GM12878 (cell line): Measurements from ENCODE around the gene SCNN1A.

ENCODE experiments used
- CTCF ChIP-seq, 3 experiments: IDR thresholded peaks in 2 of 3; conservative IDR thresholded peaks in 1 of 3; 2 replicates each; pipeline ENCODE4 v1.5.1; 2011; ENCODE audit warnings: low read depth in 3 of 3, low read length in 3 of 3, mild to moderate bottlenecking in 3 of 3, control low read depth in 2 of 3, moderate library complexity in 2 of 3, inconsistent platforms in 1 of 3, mixed read lengths in 1 of 3; ENCODE audit not compliant: control insufficient read depth in 2 of 3, insufficient read depth in 1 of 3; ENCODE audit errors: extremely low read depth in 1 of 3
- ETV6 ChIP-seq, 2 experiments: fragments of 450-650 bp in 1 of 2; IDR thresholded peaks in 1 of 2; conservative IDR thresholded peaks in 1 of 2; 2 replicates each; pipeline ENCODE4 v1.6.1; 2014; ENCODE audit warnings: antibody characterized with exemption in 1 of 2, borderline replicate concordance in 1 of 2, low read depth in 1 of 2, mild to moderate bottlenecking in 1 of 2, moderate library complexity in 1 of 2
- KDM1A ChIP-seq: fragments of 200-600 bp; sonication (generic); IDR thresholded peaks from 2 replicates; pipeline ENCODE4 v1.6.1; 2016; ENCODE audit warnings: borderline replicate concordance
- MTA2 ChIP-seq: fragments of 450-650 bp; IDR thresholded peaks from 2 replicates; pipeline ENCODE4 v1.6.1; 2016; ENCODE audit warnings: low read depth, mild to moderate bottlenecking, moderate library complexity
- NBN ChIP-seq: fragments of 450-650 bp; IDR thresholded peaks from 2 replicates; pipeline ENCODE4 v1.6.1; 2016
- POLR2AphosphoS5 ChIP-seq: IDR thresholded peaks from 2 replicates; pipeline ENCODE4 v1.6.1; 2011; ENCODE audit warnings: mild to moderate bottlenecking, low read length, inconsistent platforms
- USF2 ChIP-seq: IDR thresholded peaks from 2 replicates; pipeline ENCODE4 v1.6.1; 2011; ENCODE audit warnings: low read depth, low read length, improper control_type of control experiment, borderline replicate concordance
- TF ChIP-seq, protein P1 (sequence below): IDR thresholded peaks from 2 replicates; pipeline ENCODE4 v1.6.1; 2012; ENCODE audit warnings: low read depth, low read length, improper control_type of control experiment
- TF ChIP-seq, protein P2 (sequence below): IDR thresholded peaks from 2 replicates; pipeline ENCODE4 v1.6.1; 2012; ENCODE audit warnings: mild to moderate bottlenecking, low read depth, low read length
- TF ChIP-seq, protein P3 (sequence below): fragments of 450-650 bp; IDR thresholded peaks from 2 replicates; pipeline ENCODE4 v1.6.1; 2016; ENCODE audit warnings: mild to moderate bottlenecking, moderate library complexity, borderline replicate concordance

DNA sequence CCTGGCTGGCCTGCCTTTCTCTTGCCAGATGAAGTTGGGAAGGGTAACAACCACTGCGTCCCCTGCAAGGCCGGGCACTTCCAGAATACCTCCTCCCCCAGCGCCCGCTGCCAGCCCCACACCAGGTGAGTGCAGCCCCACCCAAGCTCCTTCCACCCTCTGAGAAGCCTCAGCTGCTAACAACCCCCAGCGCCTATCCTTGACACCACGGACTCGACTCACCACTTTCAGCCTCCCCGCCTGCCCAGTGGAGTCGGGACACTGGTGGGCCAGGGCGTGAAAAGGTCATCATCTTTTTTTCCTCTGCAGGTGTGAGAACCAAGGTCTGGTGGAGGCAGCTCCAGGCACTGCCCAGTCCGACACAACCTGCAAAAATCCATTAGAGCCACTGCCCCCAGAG lies 10.7 kb upstream of the SCNN1A start:
- TF ChIP-seq, protein P1, sequence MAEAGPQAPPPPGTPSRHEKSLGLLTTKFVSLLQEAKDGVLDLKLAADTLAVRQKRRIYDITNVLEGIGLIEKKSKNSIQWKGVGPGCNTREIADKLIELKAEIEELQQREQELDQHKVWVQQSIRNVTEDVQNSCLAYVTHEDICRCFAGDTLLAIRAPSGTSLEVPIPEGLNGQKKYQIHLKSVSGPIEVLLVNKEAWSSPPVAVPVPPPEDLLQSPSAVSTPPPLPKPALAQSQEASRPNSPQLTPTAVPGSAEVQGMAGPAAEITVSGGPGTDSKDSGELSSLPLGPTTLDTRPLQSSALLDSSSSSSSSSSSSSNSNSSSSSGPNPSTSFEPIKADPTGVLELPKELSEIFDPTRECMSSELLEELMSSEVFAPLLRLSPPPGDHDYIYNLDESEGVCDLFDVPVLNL: no peak
- TF ChIP-seq CTCF (IDR thresholded peaks at IDR 0.05 in 2 of 3, conservative IDR thresholded peaks at IDR 0.05 in 1 of 3; ENCODE audit: control insufficient read depth in 2 of 3, extremely low read depth in 1 of 3, insufficient read depth in 1 of 3, low read depth in 3 of 3, low read length in 3 of 3) (no peak), MTA2 (no peak), KDM1A (no peak), POLR2AphosphoS5 (no peak), ETV6 (conservative IDR thresholded peaks at IDR 0.05 in 1 of 2, IDR thresholded peaks at IDR 0.05 in 1 of 2; ENCODE audit: borderline replicate concordance in 1 of 2, low read depth in 1 of 2) (no peak), NBN (no peak), USF2 (no peak)
- TF ChIP-seq, protein P2, sequence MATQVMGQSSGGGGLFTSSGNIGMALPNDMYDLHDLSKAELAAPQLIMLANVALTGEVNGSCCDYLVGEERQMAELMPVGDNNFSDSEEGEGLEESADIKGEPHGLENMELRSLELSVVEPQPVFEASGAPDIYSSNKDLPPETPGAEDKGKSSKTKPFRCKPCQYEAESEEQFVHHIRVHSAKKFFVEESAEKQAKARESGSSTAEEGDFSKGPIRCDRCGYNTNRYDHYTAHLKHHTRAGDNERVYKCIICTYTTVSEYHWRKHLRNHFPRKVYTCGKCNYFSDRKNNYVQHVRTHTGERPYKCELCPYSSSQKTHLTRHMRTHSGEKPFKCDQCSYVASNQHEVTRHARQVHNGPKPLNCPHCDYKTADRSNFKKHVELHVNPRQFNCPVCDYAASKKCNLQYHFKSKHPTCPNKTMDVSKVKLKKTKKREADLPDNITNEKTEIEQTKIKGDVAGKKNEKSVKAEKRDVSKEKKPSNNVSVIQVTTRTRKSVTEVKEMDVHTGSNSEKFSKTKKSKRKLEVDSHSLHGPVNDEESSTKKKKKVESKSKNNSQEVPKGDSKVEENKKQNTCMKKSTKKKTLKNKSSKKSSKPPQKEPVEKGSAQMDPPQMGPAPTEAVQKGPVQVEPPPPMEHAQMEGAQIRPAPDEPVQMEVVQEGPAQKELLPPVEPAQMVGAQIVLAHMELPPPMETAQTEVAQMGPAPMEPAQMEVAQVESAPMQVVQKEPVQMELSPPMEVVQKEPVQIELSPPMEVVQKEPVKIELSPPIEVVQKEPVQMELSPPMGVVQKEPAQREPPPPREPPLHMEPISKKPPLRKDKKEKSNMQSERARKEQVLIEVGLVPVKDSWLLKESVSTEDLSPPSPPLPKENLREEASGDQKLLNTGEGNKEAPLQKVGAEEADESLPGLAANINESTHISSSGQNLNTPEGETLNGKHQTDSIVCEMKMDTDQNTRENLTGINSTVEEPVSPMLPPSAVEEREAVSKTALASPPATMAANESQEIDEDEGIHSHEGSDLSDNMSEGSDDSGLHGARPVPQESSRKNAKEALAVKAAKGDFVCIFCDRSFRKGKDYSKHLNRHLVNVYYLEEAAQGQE: no peak
- TF ChIP-seq, protein P3, sequence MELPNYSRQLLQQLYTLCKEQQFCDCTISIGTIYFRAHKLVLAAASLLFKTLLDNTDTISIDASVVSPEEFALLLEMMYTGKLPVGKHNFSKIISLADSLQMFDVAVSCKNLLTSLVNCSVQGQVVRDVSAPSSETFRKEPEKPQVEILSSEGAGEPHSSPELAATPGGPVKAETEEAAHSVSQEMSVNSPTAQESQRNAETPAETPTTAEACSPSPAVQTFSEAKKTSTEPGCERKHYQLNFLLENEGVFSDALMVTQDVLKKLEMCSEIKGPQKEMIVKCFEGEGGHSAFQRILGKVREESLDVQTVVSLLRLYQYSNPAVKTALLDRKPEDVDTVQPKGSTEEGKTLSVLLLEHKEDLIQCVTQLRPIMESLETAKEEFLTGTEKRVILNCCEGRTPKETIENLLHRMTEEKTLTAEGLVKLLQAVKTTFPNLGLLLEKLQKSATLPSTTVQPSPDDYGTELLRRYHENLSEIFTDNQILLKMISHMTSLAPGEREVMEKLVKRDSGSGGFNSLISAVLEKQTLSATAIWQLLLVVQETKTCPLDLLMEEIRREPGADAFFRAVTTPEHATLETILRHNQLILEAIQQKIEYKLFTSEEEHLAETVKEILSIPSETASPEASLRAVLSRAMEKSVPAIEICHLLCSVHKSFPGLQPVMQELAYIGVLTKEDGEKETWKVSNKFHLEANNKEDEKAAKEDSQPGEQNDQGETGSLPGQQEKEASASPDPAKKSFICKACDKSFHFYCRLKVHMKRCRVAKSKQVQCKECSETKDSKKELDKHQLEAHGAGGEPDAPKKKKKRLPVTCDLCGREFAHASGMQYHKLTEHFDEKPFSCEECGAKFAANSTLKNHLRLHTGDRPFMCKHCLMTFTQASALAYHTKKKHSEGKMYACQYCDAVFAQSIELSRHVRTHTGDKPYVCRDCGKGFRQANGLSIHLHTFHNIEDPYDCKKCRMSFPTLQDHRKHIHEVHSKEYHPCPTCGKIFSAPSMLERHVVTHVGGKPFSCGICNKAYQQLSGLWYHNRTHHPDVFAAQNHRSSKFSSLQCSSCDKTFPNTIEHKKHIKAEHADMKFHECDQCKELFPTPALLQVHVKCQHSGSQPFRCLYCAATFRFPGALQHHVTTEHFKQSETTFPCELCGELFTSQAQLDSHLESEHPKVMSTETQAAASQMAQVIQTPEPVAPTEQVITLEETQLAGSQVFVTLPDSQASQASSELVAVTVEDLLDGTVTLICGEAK: no peak
